Measurements from ENCODE around the gene ARMC9.

Gene ARMC9

DNA sequence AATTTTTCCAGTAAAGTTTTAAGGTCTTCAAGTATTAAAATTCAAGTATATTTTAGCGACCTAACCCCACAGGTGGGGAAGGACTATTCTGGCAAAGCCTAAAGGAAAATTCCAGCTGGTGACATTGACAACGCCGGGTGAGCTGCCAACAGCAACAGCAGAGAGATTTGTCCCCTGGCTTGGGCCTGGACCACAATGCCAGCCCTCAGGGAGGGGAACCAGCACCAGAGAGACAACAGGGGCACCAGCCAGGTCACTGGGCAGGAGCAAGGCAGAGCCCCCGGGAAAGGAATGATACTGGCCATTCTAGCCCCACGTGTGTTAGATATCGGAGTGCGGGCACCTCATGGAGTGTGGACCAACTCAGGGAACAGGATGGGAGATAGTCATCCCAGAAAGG, 95.7 kb downstream of the ARMC9 start:
- TF ChIP-seq, protein P1, sequence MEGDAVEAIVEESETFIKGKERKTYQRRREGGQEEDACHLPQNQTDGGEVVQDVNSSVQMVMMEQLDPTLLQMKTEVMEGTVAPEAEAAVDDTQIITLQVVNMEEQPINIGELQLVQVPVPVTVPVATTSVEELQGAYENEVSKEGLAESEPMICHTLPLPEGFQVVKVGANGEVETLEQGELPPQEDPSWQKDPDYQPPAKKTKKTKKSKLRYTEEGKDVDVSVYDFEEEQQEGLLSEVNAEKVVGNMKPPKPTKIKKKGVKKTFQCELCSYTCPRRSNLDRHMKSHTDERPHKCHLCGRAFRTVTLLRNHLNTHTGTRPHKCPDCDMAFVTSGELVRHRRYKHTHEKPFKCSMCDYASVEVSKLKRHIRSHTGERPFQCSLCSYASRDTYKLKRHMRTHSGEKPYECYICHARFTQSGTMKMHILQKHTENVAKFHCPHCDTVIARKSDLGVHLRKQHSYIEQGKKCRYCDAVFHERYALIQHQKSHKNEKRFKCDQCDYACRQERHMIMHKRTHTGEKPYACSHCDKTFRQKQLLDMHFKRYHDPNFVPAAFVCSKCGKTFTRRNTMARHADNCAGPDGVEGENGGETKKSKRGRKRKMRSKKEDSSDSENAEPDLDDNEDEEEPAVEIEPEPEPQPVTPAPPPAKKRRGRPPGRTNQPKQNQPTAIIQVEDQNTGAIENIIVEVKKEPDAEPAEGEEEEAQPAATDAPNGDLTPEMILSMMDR (IDR thresholded peaks at IDR 0.05; ENCODE audit: insufficient read depth, missing control alignments), result no peak
- no peak for DNase-seq (ENCODE audit: insufficient read length, low spot score)
- FAIRE-seq, result no peak

DNA sequence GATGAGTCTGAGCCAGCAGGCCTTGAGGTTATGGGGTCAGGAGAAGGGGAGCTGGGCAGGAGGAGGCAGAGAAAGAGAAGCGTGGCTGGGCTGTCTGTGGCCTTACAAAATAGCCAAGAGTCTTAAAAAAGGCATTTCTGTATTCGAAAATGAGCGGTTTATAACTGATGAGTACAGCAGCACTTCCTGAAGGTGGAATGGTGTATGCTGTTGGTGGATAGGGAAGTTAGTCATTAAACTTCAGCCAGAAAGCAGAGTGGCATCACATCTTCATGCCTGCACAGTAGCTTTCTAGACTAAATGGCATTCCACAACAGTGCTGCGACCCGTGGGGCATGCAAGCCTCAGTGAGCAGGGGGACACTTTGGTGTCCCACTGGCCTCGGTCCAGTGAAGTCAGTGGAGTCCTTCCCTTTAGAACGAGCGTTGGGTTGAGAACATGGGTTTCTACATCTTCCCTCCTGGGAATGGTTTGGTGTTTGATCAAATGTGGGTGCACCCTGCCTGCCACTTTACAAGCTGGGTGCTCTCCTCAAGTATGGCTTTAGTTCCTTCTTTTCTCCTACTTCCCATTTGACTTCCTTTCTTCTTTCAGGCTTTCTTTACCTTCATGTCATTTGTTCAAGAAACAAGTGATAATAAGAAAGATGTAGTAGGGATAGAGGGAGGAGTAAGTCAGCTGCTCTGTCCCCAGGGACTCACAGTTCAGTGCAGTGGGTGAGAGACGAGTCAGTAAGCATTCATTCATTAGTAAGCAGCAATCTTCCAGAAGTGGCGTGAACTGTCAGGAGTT, 96.3 kb downstream of the ARMC9 start:
- no peak for FAIRE-seq

GRCh38 chr2:231295363-231295655, 96.9 kb downstream of the ARMC9 start:
- no peak for DNase-seq (ENCODE audit: insufficient read length, low spot score)
- FAIRE-seq, result no peak
- TF ChIP-seq, protein P1 (IDR thresholded peaks at IDR 0.05; ENCODE audit: insufficient read depth, missing control alignments), result no peak

More for the DNA sequence above, 96.3 kb downstream of the ARMC9 start:
- DNase-seq (ENCODE audit: insufficient read length, low spot score), result no peak
- TF ChIP-seq, protein P1 (IDR thresholded peaks at IDR 0.05; ENCODE audit: insufficient read depth, missing control alignments), result no peak

DNA sequence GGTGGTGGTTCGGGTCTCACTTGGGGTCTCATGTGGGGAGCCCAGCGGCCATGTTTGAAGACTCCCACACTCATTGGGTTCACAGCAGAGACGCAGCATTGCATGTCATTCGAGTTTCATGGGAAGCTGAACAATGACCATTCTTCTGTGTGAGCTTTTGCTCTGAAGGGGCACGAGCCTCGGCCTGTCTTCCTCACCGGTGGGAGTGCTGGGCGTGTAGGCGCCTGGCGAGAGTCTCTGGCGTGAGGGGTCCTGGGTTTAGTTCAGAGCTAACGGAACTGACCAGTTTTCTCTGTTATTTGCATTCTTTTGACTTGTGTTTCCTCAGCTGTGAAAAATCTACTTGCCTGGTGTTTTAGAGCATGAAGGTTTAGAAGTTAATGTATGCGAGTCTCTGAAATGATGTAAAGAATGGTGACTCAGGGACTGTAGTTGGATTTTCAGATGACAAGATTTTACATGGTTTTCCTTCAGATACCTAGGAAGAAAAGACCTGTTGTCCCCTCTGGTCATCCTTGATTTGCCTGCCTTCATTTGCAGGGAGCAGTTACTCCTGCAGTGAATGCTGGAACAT, 98.1 kb downstream of the ARMC9 start:
- TF ChIP-seq, protein P1 (IDR thresholded peaks at IDR 0.05; ENCODE audit: insufficient read depth, missing control alignments), result no peak
- FAIRE-seq (no peak), DNase-seq (ENCODE audit: insufficient read length, low spot score) (no peak)

DNA sequence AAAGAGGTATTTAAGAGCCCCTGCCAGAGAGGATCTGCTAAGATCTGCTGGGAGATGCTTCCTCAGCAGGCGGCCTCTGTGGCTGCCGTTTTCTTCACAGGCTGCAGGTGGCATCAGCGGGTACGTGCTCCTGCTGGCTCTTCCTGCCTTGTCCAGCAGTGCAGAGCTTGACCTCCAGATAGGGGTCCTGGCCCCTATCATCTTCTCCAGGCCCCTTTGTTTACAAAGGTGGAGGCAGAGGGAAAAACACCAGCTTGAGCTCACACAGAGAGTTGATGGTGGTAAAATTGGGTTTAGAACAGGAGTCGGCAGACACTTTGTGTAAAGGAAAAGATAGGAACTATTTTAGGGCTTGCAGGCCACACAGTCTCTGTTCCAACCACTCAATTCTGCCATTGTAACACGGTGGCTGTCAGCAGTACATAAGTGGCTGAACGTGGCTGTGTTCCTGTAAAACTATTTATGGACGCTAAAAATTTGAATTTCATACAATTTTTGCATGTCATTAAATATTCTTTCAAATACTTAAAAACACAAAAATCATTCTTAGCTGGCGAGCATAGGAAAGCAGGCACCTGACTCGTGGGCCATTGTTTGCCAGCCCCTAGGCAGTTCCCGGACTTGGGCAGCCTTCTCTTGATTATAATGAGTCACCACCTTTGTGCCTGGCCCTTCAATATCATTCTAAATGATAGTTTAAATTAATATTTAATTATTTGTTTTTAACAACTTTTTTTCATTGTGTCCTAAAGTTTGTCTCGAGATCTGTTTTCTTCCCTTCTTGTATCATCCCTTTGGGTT, 98.9 kb downstream of the ARMC9 start:
- peak; percentile 62 for DNase-seq (ENCODE audit: insufficient read length, low spot score)
- TF ChIP-seq, protein P1 (IDR thresholded peaks at IDR 0.05; ENCODE audit: insufficient read depth, missing control alignments), result peak; percentile 22
- FAIRE-seq, result no peak

DNA sequence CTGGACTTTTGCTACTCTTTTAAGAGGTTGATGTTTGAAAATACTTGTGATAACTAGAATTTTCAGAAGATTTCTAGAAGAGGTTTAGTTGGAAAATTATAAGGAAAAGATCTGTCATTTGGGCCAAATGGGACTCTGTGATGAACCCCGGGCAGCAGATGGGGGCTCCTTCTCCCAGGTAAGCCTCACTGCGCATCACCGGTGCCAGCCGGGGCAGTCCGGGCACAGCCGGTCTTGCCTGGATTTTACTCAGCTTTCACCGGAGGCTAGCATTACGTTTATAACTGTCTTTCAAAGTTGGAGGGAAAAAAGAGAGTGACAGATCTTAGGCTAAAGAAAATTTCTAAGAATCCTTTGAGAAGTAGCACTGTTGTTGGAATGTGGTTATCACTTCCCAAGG, 99.7 kb downstream of the ARMC9 start:
- DNase-seq (ENCODE audit: insufficient read length, low spot score) (no peak), FAIRE-seq (no peak)
- TF ChIP-seq, protein P1 (IDR thresholded peaks at IDR 0.05; ENCODE audit: insufficient read depth, missing control alignments), result no peak

All from D721Med (cell line).